Liver (tissue), 9 donors: Measurements from ENCODE around the gene AGL. TPM values are rescaled to one million over a fixed set of nuclear protein-coding genes. Genes with fewer than 3 reads are reported as not detected.

Experiments used
- DNase-seq: peaks from one replicate; pipeline ENCODE4 v3.0.0-alpha.2; 2017; ENCODE audit warnings: low spot score
- H3K27ac ChIP-seq, 2 donors: one replicate each; pipeline ENCODE4 v1.7.0; 2013; ENCODE audit warnings: inconsistent platforms in 2 of 2, low read length in 2 of 2, control low read depth in 1 of 2, low read depth in 1 of 2, mild to moderate bottlenecking in 1 of 2
- H3K27me3 ChIP-seq, 4 donors: one replicate each; pipeline versions ENCODE4 v1.6.1 to v1.7.0; 2013; ENCODE audit warnings: low read length in 3 of 4, inconsistent platforms in 1 of 4, mild to moderate bottlenecking in 1 of 4, moderate library complexity in 1 of 4; ENCODE audit not compliant: control insufficient read depth in 4 of 4, insufficient read depth in 4 of 4
- H3K36me3 ChIP-seq, 4 donors: one replicate each; pipeline versions ENCODE4 v1.6.1 to v1.7.0; 2013; ENCODE audit warnings: low read length in 3 of 4, mild to moderate bottlenecking in 3 of 4, low read depth in 1 of 4, moderate library complexity in 1 of 4; ENCODE audit not compliant: control insufficient read depth in 4 of 4, insufficient read depth in 3 of 4
- H3K4me1 ChIP-seq, 4 donors: one replicate each; pipeline versions ENCODE4 v1.6.1 to v1.7.0; 2013; ENCODE audit warnings: low read length in 3 of 4, mild to moderate bottlenecking in 3 of 4, moderate library complexity in 1 of 4; ENCODE audit not compliant: control insufficient read depth in 4 of 4, insufficient read depth in 4 of 4
- H3K4me3 ChIP-seq, 3 donors: one replicate each; pipeline versions ENCODE4 v1.6.1 to v1.7.0; 2013; ENCODE audit warnings: low read length in 3 of 3, control low read depth in 1 of 3, low read depth in 1 of 3, mild to moderate bottlenecking in 1 of 3
- H3K9ac ChIP-seq, 2 donors: one replicate each; pipeline ENCODE4 v1.7.0; 2013; ENCODE audit warnings: low read length in 2 of 2, mild to moderate bottlenecking in 2 of 2, moderate library complexity in 2 of 2, control low read depth in 1 of 2, low read depth in 1 of 2
- H3K9me3 ChIP-seq, 4 donors: one replicate each; pipeline versions ENCODE4 v1.6.1 to v1.7.0; 2013; ENCODE audit warnings: low read length in 3 of 4; ENCODE audit not compliant: control insufficient read depth in 4 of 4
- ATF3 ChIP-seq: IDR thresholded peaks from 2 replicates; pipeline ENCODE4 v1.6.1; 2016; ENCODE audit warnings: antibody characterized with exemption
- CTCF ChIP-seq: fragments of 150-350 bp; IDR thresholded peaks from 2 replicates; pipeline ENCODE4 v1.5.1; 2017; ENCODE audit warnings: improper control_type of control experiment, low read depth, low read length; ENCODE audit not compliant: missing input control
- EGR1 ChIP-seq, 2 donors: IDR thresholded peaks; 2 replicates each; pipeline ENCODE4 v1.6.1; 2016 to 2018; ENCODE audit warnings: antibody characterized with exemption in 2 of 2, low read depth in 2 of 2
- FOXA1 ChIP-seq: IDR thresholded peaks from 2 replicates; pipeline ENCODE4 v1.6.1; 2016; ENCODE audit warnings: antibody characterized with exemption
- FOXA2 ChIP-seq: IDR thresholded peaks from 2 replicates; pipeline ENCODE4 v1.6.1; 2016; ENCODE audit warnings: antibody characterized with exemption
- GABPA ChIP-seq, 2 donors: IDR thresholded peaks in 1 of 2; conservative IDR thresholded peaks in 1 of 2; 2 replicates each; pipeline ENCODE4 v1.6.1; 2016; ENCODE audit warnings: antibody characterized with exemption in 2 of 2, mild to moderate bottlenecking in 1 of 2, moderate library complexity in 1 of 2
- HNF4A ChIP-seq, 2 donors: conservative IDR thresholded peaks; 2 replicates each; pipeline ENCODE4 v1.6.1; 2016; ENCODE audit warnings: antibody characterized with exemption in 2 of 2, mild to moderate bottlenecking in 2 of 2
- HNF4G ChIP-seq: IDR thresholded peaks from 2 replicates; pipeline ENCODE4 v1.6.1; 2016; ENCODE audit warnings: antibody characterized with exemption
- JUND ChIP-seq, 2 donors: IDR thresholded peaks; 2 replicates each; pipeline ENCODE4 v1.6.1; 2016; ENCODE audit warnings: antibody characterized with exemption in 2 of 2
- MAX ChIP-seq: IDR thresholded peaks from 2 replicates; pipeline ENCODE4 v1.6.1; 2016; ENCODE audit warnings: antibody characterized with exemption
- NR2F2 ChIP-seq: IDR thresholded peaks from 2 replicates; pipeline ENCODE4 v1.6.1; 2016; ENCODE audit warnings: antibody characterized with exemption
- RAD21 ChIP-seq, 2 donors: IDR thresholded peaks; 2 replicates each; pipeline ENCODE4 v1.6.1; 2016; ENCODE audit warnings: antibody characterized with exemption in 2 of 2, mild to moderate bottlenecking in 2 of 2
- REST ChIP-seq: IDR thresholded peaks from 2 replicates; pipeline ENCODE4 v1.6.1; 2016; ENCODE audit warnings: antibody characterized with exemption, mild to moderate bottlenecking
- RXRA ChIP-seq, 2 donors: IDR thresholded peaks; 2 replicates each; pipeline ENCODE4 v1.6.1; 2017 to 2018; ENCODE audit warnings: antibody characterized with exemption in 2 of 2, mild to moderate bottlenecking in 1 of 2
- SP1 ChIP-seq: IDR thresholded peaks from 2 replicates; pipeline ENCODE4 v1.6.1; 2018; ENCODE audit warnings: antibody characterized with exemption, mild to moderate bottlenecking
- TAF1 ChIP-seq: conservative IDR thresholded peaks from 2 replicates; pipeline ENCODE4 v1.6.1; 2016; ENCODE audit warnings: antibody characterized with exemption, mild to moderate bottlenecking
- YY1 ChIP-seq: IDR thresholded peaks from 2 replicates; pipeline ENCODE4 v1.6.1; 2016; ENCODE audit warnings: antibody characterized with exemption, mild to moderate bottlenecking
- ZBTB33 ChIP-seq: IDR thresholded peaks from 2 replicates; pipeline ENCODE4 v1.6.1; 2016; ENCODE audit warnings: antibody characterized with exemption
- WGBS: extraction: QIAGEN DNeasy Blood & Tissue Kit; methylation state at CpG from one replicate; pipeline ENCODE4 v1.1.7; 2013; 5-methylcytosine and 5-hydroxymethylcytosine counted together
- polyA plus RNA-seq, 2 donors: library from polyadenylated mRNA; stranded (reverse) in 1 of 2; unstranded in 1 of 2; fragments of 200-250 nt in 1 of 2; fragments of >200 nt in 1 of 2; fragmentation: Nextera tagmentation in 1 of 2; extraction: Ambion mirVana in 1 of 2; gene quantifications; one replicate each; pipeline versions ENCODE4 v1.2.1 to v1.2.3, GENCODE V29; 2013 to 2015
- total RNA-seq, 2 donors: library from RNA; depleted of rRNA; stranded (reverse); fragments of >200 nt; gene quantifications; one replicate each; pipeline ENCODE4 v1.2.3, GENCODE V29; 2014
- donor health status: healthy.
- donor health status: healthy.
- donor health status: healthy.
- donor health status: healthy.
- donor health status: healthy.

AGL gene
- total and polyA plus RNA-seq, 4 donors, result 10.1 to 78.5 (median 19.9) TPM

- no peaks in the 10 kb centered on the region for H3K36me3 ChIP-seq
- no peak for DNase-seq
- no peak overlapping the region for H3K27ac ChIP-seq
- WGBS, result 97% methylated on average over 1 of the region's 1 CpG
- H3K9ac ChIP-seq, result no peak overlapping the region
- H3K4me1 ChIP-seq, result peaks cover 0 to 4% (median 0%) of the 10 kb centered on the region in 4 donors
- H3K4me3 ChIP-seq, result no peak overlapping the region
- no peaks in the 10 kb centered on the region for H3K9me3 ChIP-seq
- no peak for TF ChIP-seq RXRA (IDR thresholded peaks at IDR 0.05)
- no peak for TF ChIP-seq SP1
- TF ChIP-seq HNF4A (conservative IDR thresholded peaks at IDR 0.05), result no peak
- no peak for TF ChIP-seq NR2F2
- TF ChIP-seq ZBTB33, result no peak
- no peak for TF ChIP-seq MAX
- no peak for TF ChIP-seq ATF3
- no peak for TF ChIP-seq FOXA2
- no peak for TF ChIP-seq HNF4G
- TF ChIP-seq CTCF, result no peak
- TF ChIP-seq EGR1 (IDR thresholded peaks at IDR 0.05; ENCODE audit: low read depth in 2 of 2), result no peak
- no peak for TF ChIP-seq REST
- TF ChIP-seq TAF1, result no peak
- TF ChIP-seq RAD21 (IDR thresholded peaks at IDR 0.05), result no peak
- no peak for TF ChIP-seq YY1
- no peak for TF ChIP-seq GABPA (IDR thresholded peaks at IDR 0.05 in 1 of 2, conservative IDR thresholded peaks at IDR 0.05 in 1 of 2)
- no peak for TF ChIP-seq JUND (IDR thresholded peaks at IDR 0.05)
- TF ChIP-seq FOXA1, result no peak
- no peaks in the 10 kb centered on the region for H3K27me3 ChIP-seq
Measured at GRCh38 chr1:99811747-99812146, 38.4 kb upstream of the AGL start.
